Measurements from ENCODE around the gene MAPKAPK3.

Gene MAPKAPK3

DNA sequence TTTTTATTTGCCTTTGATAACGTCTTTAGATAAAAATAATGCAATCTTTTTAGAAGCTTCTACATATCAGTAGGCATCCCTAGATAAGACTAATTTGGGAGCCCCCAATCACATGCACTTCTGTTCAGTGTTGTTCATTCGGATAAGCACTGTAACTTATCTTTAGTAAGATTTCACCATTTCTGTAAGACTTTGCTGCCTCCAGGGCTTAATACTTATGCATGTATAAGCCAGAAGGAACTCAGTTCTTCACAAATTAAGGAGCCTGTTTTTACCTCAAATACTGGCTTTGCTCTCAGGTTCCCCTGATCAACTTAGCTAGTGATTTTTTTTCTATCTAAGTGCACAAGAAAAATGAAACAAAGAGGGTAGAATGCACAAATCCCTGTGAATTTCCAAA lies 78.1 kb downstream of the MAPKAPK3 start:
- no peak for DNase-seq (ENCODE audit: low spot score)

- DNase-seq (ENCODE audit: low spot score): no peak
These were observed 79.3 kb downstream of the MAPKAPK3 start for GRCh38 chr3:50696276-50696675.

DNA sequence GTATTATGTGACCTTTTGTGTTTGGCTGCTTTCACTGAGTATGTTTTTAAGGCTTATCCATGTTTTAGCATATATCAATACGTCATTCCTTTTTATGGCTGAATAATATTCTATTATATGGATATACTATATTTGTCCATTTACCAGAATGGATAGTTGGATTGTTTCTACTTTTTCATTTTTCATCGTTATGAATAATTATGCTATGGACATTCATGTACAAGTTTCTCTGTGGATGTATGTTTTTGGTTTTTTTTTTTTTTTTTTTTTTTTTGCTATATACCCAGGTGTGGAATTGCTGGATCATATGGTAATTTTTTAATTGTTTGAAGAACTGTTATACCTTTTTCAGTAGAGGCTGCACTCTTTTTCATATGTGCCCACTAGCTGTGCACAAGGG lies 81.3 kb downstream of the MAPKAPK3 start:
- DNase-seq (ENCODE audit: low spot score): no peak
